Hematopoietic multipotent progenitor cell (in vitro differentiated cells): ENCODE measurements around the gene SPOCK2. TPM values are rescaled to one million over a fixed set of nuclear protein-coding genes. Genes with fewer than 3 reads are reported as not detected.

Experiments
- DNase-seq, 3 donors: peaks; one replicate each; pipeline ENCODE4 v3.0.0-alpha.2; 2011 to 2015; ENCODE audit warnings: low read depth in 2 of 3, low spot score in 2 of 3
- total RNA-seq: library from RNA; depleted of rRNA; stranded (reverse); fragments of >200 nt; gene quantifications from one replicate; pipeline ENCODE4 v1.2.3, GENCODE V29; 2012

The SPOCK2 gene
- total RNA-seq, 1 donor = 31.0 TPM

DNA sequence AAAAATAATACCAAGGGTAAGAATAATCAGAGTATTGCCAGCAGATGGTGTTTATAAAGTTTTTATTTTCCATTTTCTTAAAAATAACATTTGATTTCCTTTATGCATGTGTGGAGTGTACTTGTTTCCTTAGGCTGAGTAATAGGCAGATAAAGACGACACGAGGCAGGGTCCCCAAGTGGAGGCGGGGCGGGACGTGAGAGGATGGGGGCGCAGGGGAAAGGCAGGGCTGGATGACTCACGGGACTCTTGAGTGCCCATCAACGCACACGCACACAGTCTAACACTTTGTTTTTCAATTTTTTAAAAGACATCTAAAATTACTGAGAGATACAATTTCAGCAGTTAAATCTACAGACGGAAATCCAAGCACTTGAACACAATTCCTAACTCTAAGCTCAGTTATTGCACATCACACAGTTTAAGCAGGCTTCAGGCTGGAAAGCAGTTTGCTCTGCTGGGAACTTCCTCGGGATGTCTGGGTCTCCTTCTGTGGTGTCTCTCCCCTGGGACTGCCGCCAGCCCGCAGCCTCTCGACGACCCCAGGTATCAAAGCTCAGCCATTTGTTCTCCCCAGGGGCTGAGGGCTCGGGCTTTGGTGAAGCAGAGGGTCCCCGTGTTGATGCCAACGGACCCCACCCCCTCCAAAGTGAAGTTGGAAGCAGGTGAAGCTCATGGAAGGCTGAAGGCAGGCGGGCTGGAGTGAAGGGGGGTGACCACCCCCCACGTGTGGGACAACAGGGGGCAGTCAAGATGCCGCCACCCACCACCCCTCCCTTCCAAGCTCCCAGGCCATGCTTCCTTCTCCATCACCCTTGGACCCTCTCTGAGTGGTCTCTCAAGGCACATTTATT is 29.1 kb downstream of the SPOCK2 start:
- no peak for DNase-seq

- no peak for DNase-seq
Observed at GRCh38 chr10:72058347-72058898, 29.9 kb downstream of the SPOCK2 start.

DNA sequence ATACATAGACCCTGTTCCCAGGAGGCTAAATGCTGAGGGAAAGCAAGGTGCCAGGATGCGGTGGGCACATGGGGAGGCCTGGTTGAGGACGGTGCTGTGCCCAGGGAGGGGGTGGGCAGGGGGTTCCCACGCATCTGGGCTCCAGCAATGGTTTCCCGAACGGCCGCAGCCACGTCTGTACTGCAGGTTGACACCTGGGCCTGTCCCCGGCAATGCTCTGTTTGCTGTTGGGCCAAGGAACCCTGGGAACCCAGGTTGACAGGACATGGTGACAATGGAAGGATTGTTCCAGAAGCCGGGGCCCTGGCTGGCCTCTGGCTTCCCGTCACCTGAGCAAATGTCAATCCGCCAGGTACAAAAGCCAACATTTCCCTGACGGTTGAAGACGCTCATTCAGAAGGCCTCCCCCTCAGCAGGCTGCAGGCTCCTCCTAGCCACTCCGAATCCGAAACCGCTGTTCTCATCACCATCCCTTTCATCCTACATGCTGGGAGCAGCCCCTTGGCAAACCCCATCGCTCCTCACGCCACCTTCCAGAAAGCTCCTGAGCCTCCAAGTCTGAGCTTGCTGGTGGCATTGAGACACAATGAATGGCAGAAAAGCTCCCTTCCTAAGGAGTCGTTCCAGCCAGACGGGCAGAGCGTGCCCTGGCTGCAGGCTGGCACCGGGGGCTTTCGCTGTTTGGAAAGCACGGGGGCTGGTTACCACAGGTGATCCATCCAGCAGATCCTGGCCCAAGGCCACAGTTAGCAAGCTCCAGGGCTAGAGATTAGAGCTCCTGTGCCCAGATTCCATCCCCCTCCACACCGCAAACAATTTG is 31.2 kb downstream of the SPOCK2 start:
- DNase-seq = no peak

DNA sequence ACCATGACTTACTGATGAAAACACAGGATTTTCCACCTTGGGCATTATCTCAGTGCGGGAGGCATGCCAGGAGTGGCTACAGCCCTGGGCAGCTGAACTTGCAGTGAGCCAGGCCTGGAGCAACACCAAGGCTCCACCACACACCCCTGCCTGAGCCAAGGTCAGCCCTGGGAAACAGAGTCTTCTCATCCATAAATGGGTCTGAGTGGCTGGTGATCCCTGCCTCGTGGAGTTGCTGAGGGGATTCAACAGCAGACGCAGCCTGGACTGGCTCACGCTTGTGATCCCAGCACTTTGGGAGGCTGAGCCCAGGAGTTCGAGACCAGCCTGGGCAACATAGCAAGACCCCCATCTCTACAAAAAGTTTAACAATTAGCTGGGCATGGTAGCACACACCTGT is 32.2 kb downstream of the SPOCK2 start:
- DNase-seq = no peak

DNA sequence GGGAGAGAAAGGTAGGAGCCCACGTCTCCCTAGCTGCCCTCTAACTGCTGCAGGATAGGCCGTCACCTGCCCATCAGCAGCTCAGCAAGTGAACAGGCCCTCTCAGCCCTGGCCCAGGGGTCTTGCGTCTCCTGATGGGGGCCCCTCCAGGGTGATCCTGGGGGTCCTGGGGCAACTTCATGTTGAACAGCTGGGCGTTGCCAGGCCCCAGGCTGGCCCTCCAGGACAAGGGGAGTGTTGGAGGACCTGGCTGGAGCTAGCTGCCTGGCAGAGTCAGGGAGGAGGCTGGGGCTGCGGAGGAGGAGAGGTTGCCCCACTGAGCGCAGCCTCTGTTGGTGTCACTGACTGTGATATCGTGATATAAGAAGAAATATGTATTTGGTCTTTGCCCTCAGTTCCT is 34.7 kb downstream of the SPOCK2 start:
- DNase-seq = no peak

DNA sequence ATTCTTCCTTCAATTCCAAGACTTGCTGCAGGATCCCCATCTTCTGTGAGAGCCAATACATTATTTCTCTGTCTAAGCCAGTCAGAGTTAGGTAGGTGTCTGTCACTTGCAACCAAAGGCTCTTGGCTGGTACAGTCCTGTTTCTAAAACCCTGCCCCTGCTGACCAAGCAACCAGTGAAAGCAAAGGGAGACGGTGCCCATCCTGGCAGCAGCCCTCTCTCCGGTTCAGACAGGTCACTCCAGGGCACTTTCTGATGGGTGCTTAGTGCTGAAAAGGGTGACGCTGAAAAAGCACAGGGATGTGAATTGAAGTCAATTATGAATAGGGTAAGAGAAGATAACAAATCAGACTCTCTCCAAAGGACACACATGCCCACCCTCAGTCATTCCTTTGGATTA is 37.5 kb downstream of the SPOCK2 start:
- no peak for DNase-seq

GRCh38 chr10:72049969-72050781 is 38.2 kb downstream of the SPOCK2 start:
- no peak for DNase-seq

GRCh38 chr10:72049472-72049871 is 38.9 kb downstream of the SPOCK2 start:
- DNase-seq = no peak

DNA sequence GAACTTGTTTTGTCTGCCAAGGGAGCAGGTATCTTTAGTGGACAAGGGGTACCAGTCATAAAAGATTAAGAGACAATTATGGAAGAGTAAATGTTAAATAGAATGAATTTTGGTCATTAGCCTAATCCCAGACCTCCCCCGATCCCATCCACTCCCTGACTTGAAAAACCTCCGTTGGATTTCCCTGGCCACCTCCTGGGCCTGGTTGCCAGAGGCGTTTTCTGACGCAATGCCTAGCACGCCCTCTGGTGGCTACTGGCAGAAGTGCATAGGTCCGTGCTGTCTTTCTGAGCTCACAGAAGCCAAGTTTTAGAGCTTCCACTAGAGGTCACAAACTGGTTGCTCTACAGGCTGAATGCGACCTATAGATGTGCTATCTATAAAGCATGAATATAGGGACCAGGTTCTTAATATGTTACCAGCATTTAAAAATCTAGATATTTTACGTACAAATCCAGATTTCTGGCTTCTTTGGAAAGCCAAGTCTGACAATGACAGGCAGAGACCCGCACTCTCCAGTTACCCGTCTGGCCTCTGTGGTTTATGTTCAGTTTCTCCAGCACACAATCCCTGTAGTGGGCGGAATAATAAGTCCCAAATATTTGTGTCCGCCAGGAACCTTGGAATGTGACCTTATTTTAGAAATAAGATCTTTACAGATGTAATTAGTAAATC is 39.8 kb downstream of the SPOCK2 start:
- DNase-seq = peak; percentile 84 to 92 (median 85)

DNA sequence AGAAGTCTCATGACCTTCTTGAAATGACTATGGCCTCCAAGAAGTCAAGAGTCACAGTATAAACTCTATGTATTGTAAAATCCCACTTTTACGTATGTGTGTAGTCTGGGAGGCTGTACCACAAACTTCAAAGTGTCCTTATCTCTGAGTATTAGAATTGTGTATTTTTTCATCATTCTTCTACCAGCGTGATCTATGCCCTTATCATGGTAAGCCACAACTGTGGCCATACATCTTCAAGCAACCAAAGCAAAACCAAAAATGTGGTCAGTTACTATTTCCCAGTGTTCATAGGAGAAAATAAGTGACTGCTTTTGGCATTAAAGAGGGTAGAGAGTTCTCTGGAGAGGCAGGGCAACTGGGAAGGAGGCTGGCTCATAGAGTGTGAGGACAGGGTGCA is 42.8 kb downstream of the SPOCK2 start:
- no peak for DNase-seq

DNA sequence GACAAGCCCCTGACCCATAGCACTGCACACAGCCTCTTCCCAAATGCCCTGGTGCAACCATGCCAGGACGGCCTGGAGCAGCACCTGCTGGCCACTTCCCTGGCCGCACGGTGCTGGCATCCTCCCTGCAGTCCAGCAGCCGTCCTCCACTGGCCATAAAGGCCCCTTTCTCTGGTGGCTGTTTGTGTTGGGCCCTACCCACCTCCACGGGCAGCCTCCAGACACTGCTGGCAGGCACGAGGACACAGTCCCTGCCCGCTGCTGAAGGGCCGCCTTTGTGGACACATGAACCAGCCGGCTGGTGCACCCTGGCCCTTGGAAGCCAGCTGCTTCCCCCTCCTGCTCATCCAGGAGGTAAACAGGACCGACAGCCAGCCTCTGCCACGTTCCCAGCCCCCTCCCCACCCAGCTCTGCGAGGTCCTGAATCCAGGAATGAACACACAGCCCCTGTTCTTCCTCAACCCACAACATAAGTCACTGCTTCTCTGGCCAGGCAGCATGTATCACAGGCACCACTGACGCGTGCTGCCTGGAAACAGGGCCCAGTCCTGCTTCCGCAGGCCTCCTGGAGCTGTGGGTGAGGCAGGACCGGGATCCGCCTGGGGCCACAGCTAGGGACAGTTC is 43.8 kb downstream of the SPOCK2 start:
- no peak for DNase-seq

DNA sequence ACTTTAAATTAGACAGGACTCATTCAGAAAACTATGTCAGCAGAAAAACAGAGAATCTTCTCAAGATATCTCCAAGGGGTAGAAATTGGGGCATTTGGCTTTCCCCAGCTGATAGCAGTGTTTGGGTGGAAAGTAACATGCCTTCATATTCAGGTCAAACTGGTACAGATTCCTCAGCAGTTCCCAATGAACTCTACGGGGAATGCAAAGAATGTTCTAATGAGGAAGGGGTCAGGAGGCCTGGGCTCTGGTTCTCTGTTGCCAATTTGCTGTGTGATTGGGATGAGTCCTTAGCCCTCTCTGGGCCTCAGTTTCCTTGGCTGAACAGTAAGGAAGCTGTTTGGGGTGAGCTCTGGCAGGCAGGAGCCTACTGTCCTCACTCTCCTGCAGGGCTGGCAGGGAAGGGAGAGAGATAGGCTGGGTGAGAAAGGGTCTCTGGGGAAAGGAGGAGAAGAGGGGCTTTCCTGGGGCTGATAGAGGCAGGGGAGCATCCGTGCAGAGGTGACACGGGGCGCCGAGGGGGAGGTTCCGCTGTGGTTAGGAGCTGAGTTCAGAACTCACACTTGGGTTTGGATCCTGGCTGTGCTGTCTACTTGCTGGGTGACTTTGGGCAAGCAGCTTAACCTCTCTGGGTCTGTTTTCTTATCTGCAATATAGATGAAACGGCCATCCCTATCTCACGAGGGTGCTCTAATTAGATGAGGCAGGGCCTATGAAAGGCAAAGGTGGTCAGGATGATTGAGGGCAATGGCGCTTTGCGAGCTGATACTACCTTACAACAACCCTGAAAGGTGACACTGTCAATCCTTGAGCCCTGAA is 45.1 kb downstream of the SPOCK2 start:
- DNase-seq = no peak

GRCh38 chr10:72041491-72041890 is 46.9 kb downstream of the SPOCK2 start:
- no peak for DNase-seq

DNA sequence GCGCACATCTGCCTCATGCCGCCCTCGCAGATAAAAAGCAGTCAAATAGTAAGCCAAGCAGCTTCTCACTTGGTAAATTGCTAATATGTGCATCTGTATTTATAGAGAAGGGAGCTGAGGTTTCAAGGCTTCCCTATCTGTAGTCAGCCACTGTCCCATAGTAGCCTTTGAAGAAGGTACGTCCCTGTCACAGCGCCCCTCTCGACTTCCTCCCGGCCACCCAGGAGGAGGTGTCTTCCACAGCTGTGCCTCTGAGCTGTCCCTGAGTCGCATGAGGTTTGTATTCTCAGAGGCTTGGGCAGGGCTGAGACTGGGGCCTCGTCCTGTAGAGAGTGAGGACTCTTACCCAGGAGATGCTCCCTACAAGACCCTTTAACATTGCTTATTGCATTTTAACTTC is 49.0 kb downstream of the SPOCK2 start:
- no peak for DNase-seq

DNA sequence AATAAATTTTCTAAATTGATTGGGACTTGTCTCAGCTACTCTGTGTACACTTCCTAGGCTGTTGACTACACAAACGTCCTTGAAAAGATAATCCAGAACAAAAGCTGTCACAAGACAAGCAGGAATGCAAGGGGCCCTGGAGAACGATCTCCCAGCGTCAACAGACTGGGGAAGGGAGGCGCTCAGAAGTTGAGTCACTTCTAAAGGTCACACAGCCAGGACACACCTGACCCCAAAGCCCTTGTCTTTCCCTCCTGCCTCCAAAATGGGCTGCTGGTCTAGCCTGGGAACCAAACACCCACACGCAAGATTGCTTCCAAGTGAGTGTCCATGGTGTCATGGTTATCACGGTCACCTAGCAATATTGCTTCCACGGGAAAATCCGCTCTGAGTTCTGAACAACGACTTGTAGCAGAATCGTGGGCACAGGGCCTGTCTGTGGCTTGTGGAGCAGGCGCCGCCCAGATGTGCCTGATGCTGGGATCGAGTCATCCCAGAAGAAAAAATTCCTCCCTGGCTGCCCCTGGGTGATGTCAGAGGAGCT is 49.8 kb downstream of the SPOCK2 start:
- DNase-seq = no peak

DNA sequence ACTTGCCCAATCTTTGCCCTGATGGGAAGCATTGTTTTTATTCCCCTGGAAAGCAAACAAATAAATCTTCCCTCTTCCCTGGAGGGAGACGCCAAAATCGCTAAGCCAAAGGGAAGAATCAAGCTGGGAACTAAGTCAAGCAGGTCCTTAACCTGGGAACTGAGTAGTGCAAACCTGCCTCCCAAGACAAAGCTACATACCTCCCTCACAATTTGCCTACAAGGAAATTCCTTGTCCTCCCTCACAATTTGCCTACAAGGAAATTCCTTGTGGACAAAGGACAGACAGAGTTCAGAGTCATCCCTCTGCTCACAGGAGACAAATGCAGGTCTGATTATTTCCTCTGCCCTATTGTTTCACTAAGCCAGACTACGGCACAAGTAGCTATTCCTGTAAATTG is 50.5 kb downstream of the SPOCK2 start:
- no peak for DNase-seq

- no peak for DNase-seq
Observed at GRCh38 chr10:72037266-72037665, 51.1 kb downstream of the SPOCK2 start.

GRCh38 chr10:72035252-72035887 is 53.0 kb downstream of the SPOCK2 start:
- no peak for DNase-seq
